ENCODE results near the gene COL4A2.

DNA sequence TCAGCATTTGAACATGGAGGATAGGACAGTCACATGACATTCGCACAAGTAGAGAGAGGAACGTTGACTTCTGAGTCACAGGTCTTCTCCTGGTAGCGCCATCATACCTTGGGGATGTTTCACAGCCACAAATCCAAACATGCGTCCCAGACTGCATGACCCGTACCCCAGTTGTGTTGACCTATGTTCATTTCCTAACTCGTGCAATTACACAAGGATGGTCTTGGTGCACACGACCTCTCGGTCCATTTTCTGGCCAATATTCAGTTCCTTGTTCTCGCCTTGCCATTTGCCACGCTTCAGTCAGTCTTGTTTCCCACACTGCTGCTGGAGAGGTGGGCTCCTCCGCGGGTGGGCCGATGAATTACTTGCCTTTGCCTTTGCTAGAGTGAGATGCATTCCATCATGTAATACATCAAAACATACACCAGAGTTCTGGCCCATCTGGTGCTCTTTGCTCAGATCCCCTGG, 87.3 kb downstream of the COL4A2 start:
- TF ChIP-seq CTCF (conservative IDR thresholded peaks at IDR 0.05; ENCODE audit: low read depth, low read length): no peak
- no peak for TF ChIP-seq EZH2 (IDR thresholded peaks at IDR 0.05; ENCODE audit: low read length, unreplicated experiment)
